HEK293 (cell line): ENCODE measurements around the gene GFRAL.

Experiments used
- CTCF ChIA-PET: fragments of 350-600 bp; formaldehyde crosslinking; extraction: SDS; loops from one replicate; lab custom pipeline; 2021; ENCODE audit warnings: antibody characterized with exemption; lab: Yijun Ruan, JAX
- POLR2A ChIA-PET: fragments of 300-600 bp; formaldehyde crosslinking; extraction: SDS; loops from one replicate; lab custom pipeline; 2020; ENCODE audit warnings: antibody characterized with exemption, inconsistent platforms; lab: Yijun Ruan, JAX
- H3K27ac ChIP-seq: fragments of 200-500 bp; sonication (Bioruptor generic); 2 replicates; pipeline ENCODE4 v1.5.1; 2014; ENCODE audit warnings: low read depth, low read length, control low read depth, inconsistent platforms; ENCODE audit errors: extremely low read depth
- H3K36me3 ChIP-seq, 2 experiments: fragments of 200-500 bp in 1 of 2; sonication (Bioruptor generic) in 1 of 2; 1 replicate in 1 of 2; 2 replicates in 1 of 2; pipeline ENCODE4 v1.5.1; 2014 to 2017; ENCODE audit warnings: inconsistent platforms in 2 of 2, low read length in 2 of 2; ENCODE audit not compliant: control insufficient read depth in 2 of 2, insufficient read depth in 1 of 2
- H3K4me1 ChIP-seq: fragments of 200-500 bp; sonication (Bioruptor generic); 2 replicates; pipeline ENCODE4 v1.5.1; 2014; ENCODE audit warnings: mild to moderate bottlenecking, low read length, inconsistent platforms; ENCODE audit not compliant: control insufficient read depth, insufficient read depth
- H3K4me3 ChIP-seq: 2 replicates; pipeline ENCODE4 v1.5.1; 2011; ENCODE audit warnings: low read depth, mild to moderate bottlenecking, control low read depth, low read length, moderate library complexity
- H3K9me3 ChIP-seq: fragments of 200-500 bp; sonication (Bioruptor generic); 2 replicates; pipeline ENCODE4 v1.5.1; 2014; ENCODE audit warnings: low read depth, low read length, inconsistent platforms; ENCODE audit not compliant: control insufficient read depth, insufficient read depth
- BCL11B ChIP-seq: fragments of 450-650 bp; formaldehyde crosslinking; IDR thresholded peaks from 2 replicates; pipeline ENCODE4 v1.5.1; 2016; ENCODE audit warnings: low read depth, missing biosample characterization, missing genetic modification characterization
- EGR2 ChIP-seq: fragments of 450-650 bp; formaldehyde crosslinking; IDR thresholded peaks from 2 replicates; pipeline ENCODE4 v1.5.1; 2016; ENCODE audit warnings: low read depth, missing biosample characterization, missing genetic modification characterization
- MEIS1 ChIP-seq: sonication (generic); formaldehyde crosslinking; IDR thresholded peaks from 2 replicates; pipeline ENCODE4 v1.8.1; 2022; ENCODE audit warnings: missing genetic modification reagents, mild to moderate bottlenecking, borderline replicate concordance
- PRDM4 ChIP-seq: fragments of 450-650 bp; formaldehyde crosslinking; IDR thresholded peaks from 2 replicates; pipeline ENCODE4 v1.5.1; 2017; ENCODE audit warnings: missing biosample characterization, missing genetic modification characterization
- ZBTB17 ChIP-seq: fragments of 450-650 bp; formaldehyde crosslinking; IDR thresholded peaks from 2 replicates; pipeline ENCODE4 v1.5.1; 2016; ENCODE audit warnings: missing biosample characterization, missing genetic modification characterization
- ZBTB26 ChIP-seq: fragments of 450-650 bp; formaldehyde crosslinking; optimal IDR thresholded peaks from 2 replicates; pipeline ENCODE3; 2016; ENCODE audit warnings: missing biosample characterization, mild to moderate bottlenecking, missing genetic modification characterization
- ZBTB8A ChIP-seq: fragments of 450-650 bp; formaldehyde crosslinking; IDR thresholded peaks from 2 replicates; pipeline ENCODE4 v1.5.1; 2016; ENCODE audit warnings: missing biosample characterization, missing genetic modification characterization
- ZFHX2 ChIP-seq: fragments of 450-650 bp; formaldehyde crosslinking; conservative IDR thresholded peaks from 2 replicates; pipeline ENCODE4 v1.5.1; 2016; ENCODE audit warnings: missing biosample characterization, missing genetic modification characterization
- ZFP3 ChIP-seq: fragments of 450-650 bp; formaldehyde crosslinking; IDR thresholded peaks from 2 replicates; pipeline ENCODE4 v1.5.1; 2016; ENCODE audit warnings: low read depth, missing biosample characterization, missing genetic modification characterization
- ZNF133 ChIP-seq: fragments of 450-650 bp; formaldehyde crosslinking; IDR thresholded peaks from 2 replicates; pipeline ENCODE4 v1.5.1; 2016; ENCODE audit warnings: missing biosample characterization, missing genetic modification characterization
- ZNF214 ChIP-seq: fragments of 450-650 bp; formaldehyde crosslinking; IDR thresholded peaks from 2 replicates; pipeline ENCODE4 v1.5.1; 2017; ENCODE audit warnings: missing biosample characterization, mild to moderate bottlenecking, missing genetic modification characterization, borderline replicate concordance
- ZNF223 ChIP-seq: fragments of 450-650 bp; formaldehyde crosslinking; IDR thresholded peaks from 2 replicates; pipeline ENCODE4 v1.5.1; 2016; ENCODE audit warnings: missing biosample characterization, missing genetic modification characterization
- ZNF426 ChIP-seq: fragments of 450-650 bp; formaldehyde crosslinking; IDR thresholded peaks from 2 replicates; pipeline ENCODE4 v1.5.1; 2017; ENCODE audit warnings: missing biosample characterization, missing genetic modification characterization, mild to moderate bottlenecking, inconsistent platforms, moderate library complexity
- ZNF544 ChIP-seq: fragments of 450-650 bp; formaldehyde crosslinking; IDR thresholded peaks from 2 replicates; pipeline ENCODE4 v1.5.0; 2017; ENCODE audit warnings: missing biosample characterization, missing genetic modification characterization
- ZNF623 ChIP-seq: fragments of 450-650 bp; formaldehyde crosslinking; IDR thresholded peaks from 2 replicates; pipeline ENCODE4 v1.5.1; 2016; ENCODE audit warnings: missing biosample characterization, missing genetic modification characterization
- TF ChIP-seq, protein P1 (sequence below): fragments of 450-650 bp; formaldehyde crosslinking; IDR thresholded peaks from 2 replicates; pipeline ENCODE4 v1.5.1; 2017; ENCODE audit warnings: missing biosample characterization, missing genetic modification characterization
- TF ChIP-seq, protein P2 (sequence below): fragments of 450-650 bp; IDR thresholded peaks from 2 replicates; pipeline ENCODE4 v1.5.1; 2018; ENCODE audit warnings: missing biosample characterization, missing genetic modification characterization
- TF ChIP-seq, protein P3 (sequence below): fragments of 450-650 bp; formaldehyde crosslinking; IDR thresholded peaks from 2 replicates; pipeline ENCODE4 v1.5.1; 2016; ENCODE audit warnings: missing biosample characterization, missing genetic modification characterization, borderline replicate concordance

The GFRAL gene

DNA sequence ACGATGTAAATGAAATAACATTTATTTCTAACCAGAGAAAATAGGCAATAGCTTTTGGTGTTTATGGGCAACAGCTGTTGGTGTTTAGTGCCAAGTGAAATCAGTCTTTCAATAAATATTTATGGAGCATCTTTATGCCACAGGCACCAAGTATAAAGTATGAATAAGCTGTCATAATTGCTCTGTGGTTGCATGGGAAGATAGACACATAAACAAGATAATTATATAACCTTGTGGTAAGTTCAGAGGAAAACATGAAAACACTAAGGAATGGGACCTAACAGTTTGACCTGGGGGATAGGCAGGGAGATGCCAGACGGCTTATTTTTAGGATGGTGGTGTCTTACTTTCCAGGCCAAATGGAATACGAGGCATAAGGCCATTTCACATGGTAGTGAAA lies 110.9 kb downstream of the GFRAL start:
- Histone ChIP-seq H3K27ac (no peak overlapping the region), H3K4me3 (no peak overlapping the region), H3K4me1 (no peaks in the 10 kb centered on the region; the same call in 1 of the 2 replicates), H3K36me3 (no peaks in the 10 kb centered on the region), H3K9me3 (no peaks in the 10 kb centered on the region)
- TF ChIP-seq ZNF214 (tag by site-specific recombination) (no peak), PRDM4 (no peak), EGR2 (tag by site-specific recombination) (no peak), ZNF426 (no peak), ZBTB8A (tag by site-specific recombination) (no peak), ZFP3 (tag by site-specific recombination) (no peak), ZFHX2 (tag by site-specific recombination) (no peak), ZBTB17 (no peak), ZBTB26 (no peak), MEIS1 (CRISPR knock-in tag) (no peak), ZNF223 (tag by site-specific recombination) (no peak), ZNF623 (tag by site-specific recombination) (no peak), ZNF544 (no peak), ZNF133 (no peak), BCL11B (tag by site-specific recombination) (no peak)
- TF ChIP-seq, protein P1, sequence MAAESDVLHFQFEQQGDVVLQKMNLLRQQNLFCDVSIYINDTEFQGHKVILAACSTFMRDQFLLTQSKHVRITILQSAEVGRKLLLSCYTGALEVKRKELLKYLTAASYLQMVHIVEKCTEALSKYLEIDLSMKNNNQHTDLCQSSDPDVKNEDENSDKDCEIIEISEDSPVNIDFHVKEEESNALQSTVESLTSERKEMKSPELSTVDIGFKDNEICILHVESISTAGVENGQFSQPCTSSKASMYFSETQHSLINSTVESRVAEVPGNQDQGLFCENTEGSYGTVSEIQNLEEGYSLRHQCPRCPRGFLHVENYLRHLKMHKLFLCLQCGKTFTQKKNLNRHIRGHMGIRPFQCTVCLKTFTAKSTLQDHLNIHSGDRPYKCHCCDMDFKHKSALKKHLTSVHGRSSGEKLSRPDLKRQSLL (tag by site-specific recombination) = no peak
- TF ChIP-seq, protein P2, sequence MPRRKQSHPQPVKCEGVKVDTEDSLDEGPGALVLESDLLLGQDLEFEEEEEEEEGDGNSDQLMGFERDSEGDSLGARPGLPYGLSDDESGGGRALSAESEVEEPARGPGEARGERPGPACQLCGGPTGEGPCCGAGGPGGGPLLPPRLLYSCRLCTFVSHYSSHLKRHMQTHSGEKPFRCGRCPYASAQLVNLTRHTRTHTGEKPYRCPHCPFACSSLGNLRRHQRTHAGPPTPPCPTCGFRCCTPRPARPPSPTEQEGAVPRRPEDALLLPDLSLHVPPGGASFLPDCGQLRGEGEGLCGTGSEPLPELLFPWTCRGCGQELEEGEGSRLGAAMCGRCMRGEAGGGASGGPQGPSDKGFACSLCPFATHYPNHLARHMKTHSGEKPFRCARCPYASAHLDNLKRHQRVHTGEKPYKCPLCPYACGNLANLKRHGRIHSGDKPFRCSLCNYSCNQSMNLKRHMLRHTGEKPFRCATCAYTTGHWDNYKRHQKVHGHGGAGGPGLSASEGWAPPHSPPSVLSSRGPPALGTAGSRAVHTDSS (tag by site-specific recombination) = no peak
- TF ChIP-seq, protein P3, sequence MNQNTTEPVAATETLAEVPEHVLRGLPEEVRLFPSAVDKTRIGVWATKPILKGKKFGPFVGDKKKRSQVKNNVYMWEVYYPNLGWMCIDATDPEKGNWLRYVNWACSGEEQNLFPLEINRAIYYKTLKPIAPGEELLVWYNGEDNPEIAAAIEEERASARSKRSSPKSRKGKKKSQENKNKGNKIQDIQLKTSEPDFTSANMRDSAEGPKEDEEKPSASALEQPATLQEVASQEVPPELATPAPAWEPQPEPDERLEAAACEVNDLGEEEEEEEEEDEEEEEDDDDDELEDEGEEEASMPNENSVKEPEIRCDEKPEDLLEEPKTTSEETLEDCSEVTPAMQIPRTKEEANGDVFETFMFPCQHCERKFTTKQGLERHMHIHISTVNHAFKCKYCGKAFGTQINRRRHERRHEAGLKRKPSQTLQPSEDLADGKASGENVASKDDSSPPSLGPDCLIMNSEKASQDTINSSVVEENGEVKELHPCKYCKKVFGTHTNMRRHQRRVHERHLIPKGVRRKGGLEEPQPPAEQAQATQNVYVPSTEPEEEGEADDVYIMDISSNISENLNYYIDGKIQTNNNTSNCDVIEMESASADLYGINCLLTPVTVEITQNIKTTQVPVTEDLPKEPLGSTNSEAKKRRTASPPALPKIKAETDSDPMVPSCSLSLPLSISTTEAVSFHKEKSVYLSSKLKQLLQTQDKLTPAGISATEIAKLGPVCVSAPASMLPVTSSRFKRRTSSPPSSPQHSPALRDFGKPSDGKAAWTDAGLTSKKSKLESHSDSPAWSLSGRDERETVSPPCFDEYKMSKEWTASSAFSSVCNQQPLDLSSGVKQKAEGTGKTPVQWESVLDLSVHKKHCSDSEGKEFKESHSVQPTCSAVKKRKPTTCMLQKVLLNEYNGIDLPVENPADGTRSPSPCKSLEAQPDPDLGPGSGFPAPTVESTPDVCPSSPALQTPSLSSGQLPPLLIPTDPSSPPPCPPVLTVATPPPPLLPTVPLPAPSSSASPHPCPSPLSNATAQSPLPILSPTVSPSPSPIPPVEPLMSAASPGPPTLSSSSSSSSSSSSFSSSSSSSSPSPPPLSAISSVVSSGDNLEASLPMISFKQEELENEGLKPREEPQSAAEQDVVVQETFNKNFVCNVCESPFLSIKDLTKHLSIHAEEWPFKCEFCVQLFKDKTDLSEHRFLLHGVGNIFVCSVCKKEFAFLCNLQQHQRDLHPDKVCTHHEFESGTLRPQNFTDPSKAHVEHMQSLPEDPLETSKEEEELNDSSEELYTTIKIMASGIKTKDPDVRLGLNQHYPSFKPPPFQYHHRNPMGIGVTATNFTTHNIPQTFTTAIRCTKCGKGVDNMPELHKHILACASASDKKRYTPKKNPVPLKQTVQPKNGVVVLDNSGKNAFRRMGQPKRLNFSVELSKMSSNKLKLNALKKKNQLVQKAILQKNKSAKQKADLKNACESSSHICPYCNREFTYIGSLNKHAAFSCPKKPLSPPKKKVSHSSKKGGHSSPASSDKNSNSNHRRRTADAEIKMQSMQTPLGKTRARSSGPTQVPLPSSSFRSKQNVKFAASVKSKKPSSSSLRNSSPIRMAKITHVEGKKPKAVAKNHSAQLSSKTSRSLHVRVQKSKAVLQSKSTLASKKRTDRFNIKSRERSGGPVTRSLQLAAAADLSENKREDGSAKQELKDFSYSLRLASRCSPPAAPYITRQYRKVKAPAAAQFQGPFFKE (tag by site-specific recombination) = no peak
- CTCF ChIA-PET = interaction anchor here (1.3 to 1.5 kb wide), 2 partner anchors 8 to 161 kb away, joined by 3 to 4 read pairs; no protein-coding TSS in a partner anchor
- POLR2A ChIA-PET = no interaction called here
